Amniotic stem cell (primary cell): ENCODE measurements around the gene HIC1.

Experiments
- DNase-seq: peaks from one replicate; lab custom pipeline; 2025; lab: John Stamatoyannopoulos, UW

Gene HIC1

DNA sequence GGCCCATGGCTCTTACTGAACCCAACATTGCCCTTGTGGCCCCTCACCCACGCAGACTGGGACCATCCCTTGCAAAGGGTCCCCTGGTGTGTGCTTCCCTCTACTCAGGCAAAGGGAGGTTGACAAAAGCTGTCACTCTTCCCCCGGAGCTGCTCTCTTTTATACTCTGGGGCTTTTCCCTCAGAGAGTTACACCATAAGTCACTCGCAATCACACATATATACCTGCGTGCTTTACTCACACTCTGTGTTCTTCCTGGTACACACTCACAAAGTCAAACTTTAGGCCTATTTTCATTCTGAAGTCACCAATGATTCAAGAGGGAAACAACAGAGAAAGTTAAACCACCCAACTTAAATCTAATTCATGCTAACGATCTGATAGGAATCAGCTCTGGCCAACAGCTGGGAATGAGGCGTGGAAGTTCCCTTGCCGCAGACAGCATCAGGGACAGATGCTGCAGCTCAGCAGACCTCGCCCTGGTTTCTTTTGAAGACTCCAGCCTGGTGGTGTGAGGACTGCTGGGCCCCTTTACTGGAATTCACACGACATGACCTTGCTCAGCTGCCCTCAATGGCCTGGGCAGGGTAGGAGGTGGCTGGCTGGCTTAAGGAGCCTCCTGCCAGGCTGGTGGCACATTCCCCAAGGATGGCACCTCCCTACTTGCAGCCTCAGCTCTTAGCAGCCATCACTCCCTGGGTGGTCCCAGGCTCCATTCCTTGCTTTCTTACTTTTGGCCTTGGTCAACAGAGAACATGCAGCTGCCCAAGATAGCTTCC, 27.3 kb downstream of the HIC1 start:
- no peak for DNase-seq

DNA sequence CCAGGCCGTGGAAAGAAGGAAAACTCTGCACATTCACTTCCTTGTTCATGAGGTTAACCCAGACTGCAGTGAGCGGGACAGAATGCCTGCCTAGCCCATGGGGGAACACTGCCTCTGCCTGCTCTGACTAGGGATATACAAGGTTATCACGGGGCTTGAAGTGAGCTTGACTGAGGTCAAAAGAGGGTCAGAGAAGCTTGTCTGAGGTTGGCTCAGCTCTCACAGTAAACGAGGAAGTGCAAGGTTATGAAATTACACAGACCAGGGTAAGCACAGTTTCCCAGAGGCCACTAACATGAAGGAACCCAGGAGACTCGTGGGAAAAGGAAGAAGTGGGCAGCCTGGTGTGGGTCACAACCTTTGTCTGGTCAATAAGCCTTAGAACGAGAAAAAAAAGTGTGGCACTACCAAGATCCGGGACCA, 28.7 kb downstream of the HIC1 start:
- no peak for DNase-seq

GRCh38 chr17:2084036-2084765, 29.3 kb downstream of the HIC1 start:
- DNase-seq: no peak

GRCh38 chr17:2084766-2085647, 30.1 kb downstream of the HIC1 start:
- DNase-seq: no peak

DNA sequence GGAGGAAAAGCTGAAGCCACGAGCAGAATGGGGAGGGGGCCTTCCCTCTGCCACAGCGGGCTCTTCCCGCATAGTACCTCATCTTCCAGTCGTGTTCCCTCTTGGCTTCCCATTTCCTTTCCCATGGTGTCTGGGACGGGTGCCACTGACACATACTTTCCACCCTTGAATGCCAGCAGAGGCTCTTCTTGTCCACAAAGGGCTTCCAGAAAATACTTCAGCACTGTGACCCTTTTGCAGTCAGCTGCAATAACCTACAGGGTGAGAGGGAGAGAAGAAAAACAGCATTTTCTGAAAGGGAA, 30.7 kb downstream of the HIC1 start:
- no peak for DNase-seq

GRCh38 chr17:2086306-2086705, 31.4 kb downstream of the HIC1 start:
- DNase-seq: no peak

DNA sequence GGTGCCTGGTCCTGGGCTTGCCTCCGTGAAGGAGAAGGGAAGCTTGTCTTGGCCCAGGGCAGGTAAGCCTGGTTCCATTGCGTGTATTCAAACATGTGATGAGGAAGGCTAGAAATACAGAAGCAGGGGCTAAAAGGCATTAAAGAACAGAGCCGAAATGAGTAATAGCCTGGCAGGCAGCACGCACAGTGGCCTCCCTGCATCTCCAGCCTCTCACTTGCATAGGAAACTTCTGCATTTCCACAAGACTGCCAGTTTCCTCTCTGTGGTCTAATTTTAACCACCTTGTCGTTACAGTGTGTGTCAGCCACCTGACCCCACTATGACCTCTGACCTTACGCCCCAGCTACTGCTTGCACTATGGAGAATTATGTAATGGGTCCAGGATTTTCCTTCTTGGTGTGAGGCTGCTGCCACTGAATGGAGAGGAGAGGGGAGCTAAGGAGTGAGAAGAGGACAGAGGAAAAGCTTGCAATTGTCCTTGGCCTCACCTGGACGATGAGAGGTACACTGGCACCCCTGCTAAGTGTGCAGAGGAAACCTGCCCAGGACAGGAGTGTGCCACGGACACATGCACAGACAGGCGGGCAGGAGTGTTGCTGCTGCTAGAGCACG, 32.8 kb downstream of the HIC1 start:
- no peak for DNase-seq

GRCh38 chr17:2089021-2089422, 34.1 kb downstream of the HIC1 start:
- DNase-seq: peak; percentile 32

- no peak for DNase-seq
Observed at GRCh38 chr17:2090210-2090641, 35.3 kb downstream of the HIC1 start.

DNA sequence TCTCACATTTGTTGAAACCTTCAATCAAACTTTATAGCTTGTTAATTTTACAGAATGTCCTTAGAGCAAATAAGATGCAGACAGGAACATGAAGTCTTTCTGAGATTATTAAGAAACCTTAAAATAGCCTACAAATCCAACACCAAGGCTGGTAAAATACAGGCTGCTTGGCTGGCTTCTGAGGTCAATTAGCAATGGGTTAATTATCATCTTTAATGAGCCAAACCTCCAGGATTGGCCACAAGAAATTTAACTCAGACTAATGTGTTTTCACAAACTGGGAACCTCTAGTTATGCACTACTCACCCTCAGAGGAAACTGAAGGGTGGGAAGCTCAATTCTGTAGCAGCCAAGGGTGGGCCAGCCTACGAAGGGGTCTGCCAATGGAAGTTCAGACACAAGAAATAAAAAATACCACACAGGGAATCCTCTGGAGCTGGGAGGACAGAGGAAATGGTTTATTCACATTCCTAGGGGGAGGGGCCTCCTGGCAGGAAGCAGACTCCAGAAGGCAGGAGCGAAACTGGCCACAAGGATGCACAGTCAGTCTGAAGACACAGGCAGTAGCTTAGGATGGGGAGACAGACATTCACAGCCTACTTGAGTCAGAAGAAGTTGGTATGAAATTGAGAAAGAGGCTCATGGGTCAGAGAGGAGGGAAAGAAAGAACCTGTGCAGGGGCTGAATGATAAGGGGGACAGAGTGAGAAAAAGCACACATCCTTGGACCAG, 36.1 kb downstream of the HIC1 start:
- peak; percentile 85 for DNase-seq

- no peak for DNase-seq
Observed at GRCh38 chr17:2092253-2092652, 37.4 kb downstream of the HIC1 start.

DNA sequence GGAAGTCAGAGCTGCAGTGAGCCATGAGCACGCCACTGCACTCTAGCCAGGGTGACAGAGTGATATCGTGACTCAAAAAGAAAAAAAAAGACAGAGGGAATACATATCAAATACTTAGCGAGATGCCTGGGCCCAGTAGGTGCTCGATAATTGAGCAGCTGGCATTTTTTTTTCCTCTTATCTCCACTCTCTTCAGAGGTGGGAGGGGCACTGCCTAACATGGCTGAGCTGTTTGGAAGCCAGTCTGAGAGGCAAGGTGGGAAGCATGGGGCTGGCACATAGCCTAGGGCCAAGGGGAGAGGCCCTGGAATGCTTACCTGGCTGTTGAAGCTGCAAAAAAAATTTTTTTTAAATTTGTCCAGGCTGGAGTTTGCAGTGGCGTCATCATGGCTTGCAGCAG, 38.4 kb downstream of the HIC1 start:
- no peak for DNase-seq

- no peak for DNase-seq
Observed at GRCh38 chr17:2094891-2095535, 40.1 kb downstream of the HIC1 start.

- no peak for DNase-seq
Observed at GRCh38 chr17:2095536-2095910, 40.6 kb downstream of the HIC1 start.

DNA sequence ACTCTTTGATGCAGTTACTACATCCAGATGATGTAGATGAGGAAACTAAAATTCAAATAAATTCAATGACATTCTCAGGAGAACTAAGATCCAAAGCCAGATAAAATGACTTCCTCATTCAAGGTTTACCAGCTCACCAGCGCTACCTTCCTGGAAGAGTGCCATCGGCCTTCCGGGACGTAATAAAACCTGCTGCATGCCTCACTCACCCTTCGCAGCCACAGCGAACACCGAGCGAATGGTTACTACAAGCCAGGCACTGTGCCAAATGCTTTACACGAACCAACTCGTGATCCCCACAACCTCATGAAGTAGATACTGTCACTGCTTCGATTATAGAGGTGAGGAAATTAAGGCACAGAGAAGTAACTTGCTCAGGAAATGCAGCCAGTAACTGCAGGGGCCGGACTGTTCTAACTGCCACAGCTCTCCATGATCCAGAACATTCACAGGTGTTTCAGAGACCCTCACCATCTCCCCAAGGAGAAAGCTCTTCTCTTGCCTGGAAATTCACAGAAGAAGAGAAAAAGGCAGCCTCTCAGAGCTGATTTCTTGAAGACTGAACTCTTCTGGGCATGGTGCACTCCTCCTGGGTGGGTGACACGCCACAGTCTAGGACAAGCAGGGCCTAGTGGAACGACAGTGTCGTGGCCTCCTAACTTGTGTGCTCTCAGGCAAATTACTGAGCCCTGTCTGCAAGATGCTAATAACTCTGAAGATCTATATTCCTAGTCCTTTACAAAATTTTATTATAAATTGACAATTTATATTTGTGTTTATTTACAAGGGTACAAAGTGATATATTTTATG, 46.8 kb downstream of the HIC1 start:
- DNase-seq: no peak

DNA sequence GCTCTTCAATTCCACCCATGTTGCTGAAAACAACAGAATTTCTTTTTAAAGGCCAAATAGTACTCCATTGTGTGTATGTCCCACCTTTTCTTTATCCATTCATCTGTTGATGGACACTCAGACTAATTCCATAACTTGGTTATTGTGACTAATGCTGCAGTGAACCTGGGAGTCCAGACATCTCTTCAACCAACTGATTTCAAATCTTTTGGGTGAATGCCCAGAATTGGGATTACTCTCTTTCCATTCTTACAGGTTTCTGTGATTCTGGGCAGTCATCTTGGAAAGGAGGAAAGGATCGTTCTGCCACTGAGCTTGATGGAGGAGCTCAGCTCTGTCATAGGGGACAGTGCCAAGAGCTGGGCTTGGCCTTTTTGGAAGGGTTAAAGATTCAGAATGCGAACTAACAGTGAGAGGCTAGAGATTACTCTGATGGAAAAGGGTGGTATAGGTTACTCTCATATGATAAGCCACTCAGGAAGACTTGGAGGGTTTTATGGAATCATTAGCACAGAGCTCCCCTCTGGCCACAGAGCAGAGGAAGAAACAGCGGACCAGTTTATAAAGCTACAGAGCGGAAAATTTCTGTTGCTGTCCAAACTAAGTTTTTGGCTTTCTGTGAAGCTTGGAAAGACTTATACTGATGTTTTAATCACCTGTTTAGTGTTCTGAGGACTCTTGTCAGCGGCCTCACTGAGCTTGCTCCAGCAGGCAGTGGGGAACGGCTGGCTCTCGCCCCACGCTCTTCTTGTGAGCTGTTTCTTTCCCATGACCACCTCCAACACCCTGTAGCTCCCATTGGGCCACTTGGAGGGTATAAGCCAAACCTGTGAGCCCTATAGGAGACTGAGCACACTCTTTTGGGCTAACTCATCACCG, 48.3 kb downstream of the HIC1 start:
- DNase-seq: peak; percentile 44

DNA sequence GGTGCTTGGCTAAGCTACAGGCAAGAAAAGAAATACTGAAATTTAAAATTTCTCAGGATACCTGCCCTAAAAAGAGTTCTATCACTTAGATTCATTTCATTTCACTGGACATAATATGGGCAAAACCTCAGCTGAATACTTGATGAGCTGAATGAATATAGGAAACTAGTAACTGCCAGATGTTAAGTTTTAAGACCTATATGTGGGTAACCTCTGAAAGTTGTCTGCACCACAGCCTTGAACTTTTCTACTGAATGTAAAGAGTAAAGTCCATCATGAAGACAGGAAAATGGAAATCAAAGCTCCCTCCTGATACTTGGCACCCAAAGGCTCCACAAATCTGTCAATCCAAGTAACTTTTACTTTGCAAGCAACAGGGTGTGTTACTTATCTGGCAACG, 50.8 kb downstream of the HIC1 start:
- no peak for DNase-seq

DNA sequence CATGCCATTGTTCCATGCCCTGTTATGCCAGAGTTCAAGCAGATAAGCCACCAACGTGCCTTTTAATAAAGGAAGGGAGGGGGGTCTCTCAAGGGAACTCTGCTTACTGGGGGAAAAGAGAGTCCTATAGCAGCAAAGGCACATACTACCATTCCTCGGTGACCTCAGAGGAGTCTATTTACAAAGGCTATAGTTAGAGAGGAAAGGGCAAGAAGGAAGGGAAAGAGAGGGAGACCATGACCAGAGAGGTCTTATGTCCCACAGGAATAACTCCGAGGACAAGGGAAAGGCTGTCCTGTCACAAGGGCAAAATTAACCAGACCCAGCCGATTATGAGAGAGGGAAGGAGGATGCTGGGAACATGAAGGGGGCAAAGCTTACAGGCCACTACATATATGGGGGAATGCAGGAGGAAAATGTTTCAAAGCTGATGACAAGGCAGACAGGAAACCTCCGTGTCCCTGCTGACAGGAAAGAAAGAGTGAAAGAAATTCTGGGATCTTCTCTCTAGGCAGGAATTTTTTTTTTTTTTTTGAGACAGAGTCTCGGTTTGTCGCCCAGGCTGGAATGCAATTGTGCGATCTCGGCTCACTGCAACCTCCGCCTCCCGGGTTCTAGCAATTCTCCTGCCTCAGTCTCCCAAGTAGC, 51.5 kb downstream of the HIC1 start:
- no peak for DNase-seq

GRCh38 chr17:2107050-2107449, 52.1 kb downstream of the HIC1 start:
- no peak for DNase-seq
